OCI-LY3 (cell line): ENCODE measurements around the gene GNAT3.

Source experiments
- H2AFZ ChIP-seq: fragments of 200-600, 300-600 bp; shearing (Covaris generic); 2 replicates; pipeline ENCODE4 v1.6.0; 2014; ENCODE audit warnings: antibody characterized with exemption, low read depth, low read length
- H3K27ac ChIP-seq: fragments of 200-600, 300-600 bp; sonication (generic); 2 replicates; pipeline ENCODE4 v1.5.1; 2014; ENCODE audit warnings: mild to moderate bottlenecking, low read length, moderate library complexity, mixed read lengths
- H3K27me3 ChIP-seq: fragments of 200-600, 300-600 bp; sonication (generic); 2 replicates; pipeline ENCODE4 v1.6.1; 2014; ENCODE audit warnings: low read depth, low read length, mixed read lengths
- H3K36me3 ChIP-seq: fragments of 200-600, 300-600 bp; sonication (generic); replicated peaks from 2 replicates; pipeline ENCODE3; 2014; ENCODE audit warnings: low read depth, low read length, mixed read lengths
- H3K4me1 ChIP-seq: fragments of 300-600, 200-600 bp; sonication (generic); 2 replicates; pipeline ENCODE4 v1.6.1; 2014; ENCODE audit warnings: low read length, mixed read lengths
- H3K4me2 ChIP-seq: fragments of 200-600, 300-600 bp; sonication (generic); 2 replicates; pipeline ENCODE4 v1.6.1; 2014; ENCODE audit warnings: low read length, mixed read lengths
- H3K4me3 ChIP-seq: fragments of 300-600, 200-600 bp; sonication (generic); 2 replicates; pipeline ENCODE4 v1.5.1; 2014; ENCODE audit warnings: antibody characterized with exemption, mild to moderate bottlenecking, low read length, moderate library complexity
- H3K79me2 ChIP-seq: fragments of 300-600, 200-600 bp; shearing (Covaris generic); 2 replicates; pipeline ENCODE4 v1.6.1; 2014; ENCODE audit warnings: mild to moderate bottlenecking, low read length, mixed read lengths
- H3K9ac ChIP-seq: fragments of 300-600, 200-600 bp; shearing (Covaris generic); 2 replicates; pipeline ENCODE4 v1.6.0; 2014; ENCODE audit warnings: mild to moderate bottlenecking, low read length, moderate library complexity
- H3K9me3 ChIP-seq: fragments of 200-600, 300-600 bp; shearing (Covaris generic); 2 replicates; pipeline ENCODE4 v1.6.1; 2014; ENCODE audit warnings: low read length, mixed read lengths; ENCODE audit not compliant: insufficient read depth
- H4K20me1 ChIP-seq: fragments of 200-600, 300-600 bp; sonication (generic); 2 replicates; pipeline ENCODE4 v1.6.1; 2016; ENCODE audit warnings: low read length, mixed read lengths; ENCODE audit not compliant: insufficient read depth
- EZH2phosphoT487 ChIP-seq: fragments of 200-600 bp; shearing (Covaris generic); IDR thresholded peaks from 2 replicates; pipeline ENCODE4 v1.6.1; 2018; ENCODE audit warnings: antibody characterized with exemption, mixed run types, low read depth
- TF ChIP-seq, protein P1 (sequence below): fragments of 200-600, 300-600 bp; sonication (generic); IDR thresholded peaks from 2 replicates; pipeline ENCODE4 v1.5.1; 2014; ENCODE audit warnings: antibody characterized with exemption, low read length, low read depth

Gene GNAT3

DNA sequence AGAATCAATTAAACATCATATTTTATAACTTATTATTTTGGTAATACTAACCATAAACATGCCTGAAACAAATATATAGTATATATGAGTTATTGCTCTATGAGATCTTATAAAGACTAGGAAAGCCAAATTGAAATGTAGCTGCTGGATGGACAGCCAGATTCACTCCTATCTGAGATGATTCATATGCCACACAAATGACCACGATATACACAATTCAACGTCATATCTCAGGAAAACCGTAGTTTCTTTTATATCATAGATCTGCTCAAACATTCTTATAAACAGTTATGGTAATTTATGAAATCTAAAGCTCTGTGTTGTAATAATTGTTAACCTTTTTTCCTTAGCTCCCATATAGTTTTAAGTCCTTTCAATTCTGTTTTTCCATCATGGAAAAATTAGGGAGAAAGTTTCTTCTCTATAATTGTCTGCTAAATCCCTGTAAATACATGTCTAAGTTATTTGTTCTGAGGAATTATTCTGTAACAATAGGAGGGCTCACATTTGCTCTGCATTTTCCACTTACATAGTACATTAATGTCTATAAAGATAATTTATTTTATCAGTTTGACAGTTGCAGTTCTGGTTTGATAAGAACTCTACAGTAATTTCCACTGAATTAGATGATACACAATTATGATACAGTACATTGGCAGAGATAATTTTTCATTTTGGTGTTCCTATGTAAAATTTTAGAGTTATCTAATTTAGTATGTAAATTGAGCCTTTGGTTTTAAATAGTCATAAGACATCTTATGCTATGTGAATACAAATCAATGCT is 42.7 kb downstream of the GNAT3 start:
- Histone ChIP-seq H3K4me2 (no peak overlapping the region), H3K79me2 (no peaks in the 10 kb centered on the region), H3K9me3 (no peaks in the 10 kb centered on the region), H3K27me3 (no peaks in the 10 kb centered on the region), H2AFZ (no peak overlapping the region), H3K9ac (no peak overlapping the region), H4K20me1 (no peaks in the 10 kb centered on the region), H3K27ac (no peak overlapping the region), H3K4me1 (no peaks in the 10 kb centered on the region), H3K4me3 (no peak overlapping the region), H3K36me3 (no peaks in the 10 kb centered on the region)
- TF ChIP-seq, protein P1, sequence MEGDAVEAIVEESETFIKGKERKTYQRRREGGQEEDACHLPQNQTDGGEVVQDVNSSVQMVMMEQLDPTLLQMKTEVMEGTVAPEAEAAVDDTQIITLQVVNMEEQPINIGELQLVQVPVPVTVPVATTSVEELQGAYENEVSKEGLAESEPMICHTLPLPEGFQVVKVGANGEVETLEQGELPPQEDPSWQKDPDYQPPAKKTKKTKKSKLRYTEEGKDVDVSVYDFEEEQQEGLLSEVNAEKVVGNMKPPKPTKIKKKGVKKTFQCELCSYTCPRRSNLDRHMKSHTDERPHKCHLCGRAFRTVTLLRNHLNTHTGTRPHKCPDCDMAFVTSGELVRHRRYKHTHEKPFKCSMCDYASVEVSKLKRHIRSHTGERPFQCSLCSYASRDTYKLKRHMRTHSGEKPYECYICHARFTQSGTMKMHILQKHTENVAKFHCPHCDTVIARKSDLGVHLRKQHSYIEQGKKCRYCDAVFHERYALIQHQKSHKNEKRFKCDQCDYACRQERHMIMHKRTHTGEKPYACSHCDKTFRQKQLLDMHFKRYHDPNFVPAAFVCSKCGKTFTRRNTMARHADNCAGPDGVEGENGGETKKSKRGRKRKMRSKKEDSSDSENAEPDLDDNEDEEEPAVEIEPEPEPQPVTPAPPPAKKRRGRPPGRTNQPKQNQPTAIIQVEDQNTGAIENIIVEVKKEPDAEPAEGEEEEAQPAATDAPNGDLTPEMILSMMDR, result no peak
- no peak for TF ChIP-seq EZH2phosphoT487

DNA sequence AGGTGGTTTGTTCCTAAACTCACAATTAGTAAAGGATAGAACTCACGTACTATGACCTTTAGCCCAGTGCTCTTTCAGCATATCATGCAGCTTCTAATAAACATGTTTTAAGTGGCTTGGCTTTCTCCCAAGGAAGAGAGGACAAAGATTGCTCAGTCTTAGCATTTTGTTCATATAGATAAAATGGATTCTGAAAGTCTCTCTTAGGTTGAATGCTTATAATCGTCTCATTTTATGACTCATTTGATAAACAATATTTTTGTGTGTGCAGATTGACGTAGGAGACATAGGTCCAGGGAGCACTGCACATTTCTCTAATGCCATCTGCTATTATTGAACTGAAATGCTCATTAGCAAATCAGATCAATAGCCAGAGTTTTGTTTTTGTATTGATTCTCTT is 44.8 kb downstream of the GNAT3 start:
- H3K27me3 ChIP-seq, result no peaks in the 10 kb centered on the region
- no peak overlapping the region for H3K27ac ChIP-seq
- no peak for TF ChIP-seq EZH2phosphoT487
- TF ChIP-seq, protein P1, result no peak
- H3K9ac ChIP-seq, result no peak overlapping the region
- no peak overlapping the region for H3K4me2 ChIP-seq
- no peaks in the 10 kb centered on the region for H3K9me3 ChIP-seq
- no peaks in the 10 kb centered on the region for H3K36me3 ChIP-seq
- no peak overlapping the region for H3K4me3 ChIP-seq
- H3K4me1 ChIP-seq, result no peaks in the 10 kb centered on the region
- H4K20me1 ChIP-seq, result no peaks in the 10 kb centered on the region
- H3K79me2 ChIP-seq, result no peaks in the 10 kb centered on the region
- H2AFZ ChIP-seq, result no peak overlapping the region

DNA sequence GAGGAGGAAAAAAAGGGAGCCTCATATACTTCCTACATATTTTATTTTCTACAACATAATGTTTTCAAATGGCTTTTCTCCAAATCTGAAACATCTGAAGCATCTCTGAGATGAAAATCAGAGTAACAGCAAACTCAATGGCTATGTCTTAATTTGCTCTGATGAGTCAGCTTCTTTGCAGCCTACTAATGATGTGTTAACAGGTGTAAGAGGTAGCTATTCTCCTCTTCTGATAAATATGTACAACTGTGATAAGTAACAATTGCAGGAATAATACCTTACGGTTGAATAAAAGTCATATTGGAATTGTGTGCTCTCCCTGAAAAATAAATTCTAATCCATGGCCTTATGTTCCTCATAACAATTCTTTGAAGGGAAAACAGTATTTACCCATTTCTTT is 45.2 kb downstream of the GNAT3 start:
- Histone ChIP-seq H3K4me1 (no peaks in the 10 kb centered on the region), H3K4me2 (no peak overlapping the region), H3K27ac (no peak overlapping the region), H3K27me3 (no peaks in the 10 kb centered on the region), H3K9ac (no peak overlapping the region), H3K9me3 (no peaks in the 10 kb centered on the region), H2AFZ (no peak overlapping the region), H4K20me1 (no peaks in the 10 kb centered on the region), H3K4me3 (no peak overlapping the region), H3K36me3 (no peaks in the 10 kb centered on the region), H3K79me2 (no peaks in the 10 kb centered on the region)
- TF ChIP-seq EZH2phosphoT487, result no peak
- TF ChIP-seq, protein P1, result no peak

DNA sequence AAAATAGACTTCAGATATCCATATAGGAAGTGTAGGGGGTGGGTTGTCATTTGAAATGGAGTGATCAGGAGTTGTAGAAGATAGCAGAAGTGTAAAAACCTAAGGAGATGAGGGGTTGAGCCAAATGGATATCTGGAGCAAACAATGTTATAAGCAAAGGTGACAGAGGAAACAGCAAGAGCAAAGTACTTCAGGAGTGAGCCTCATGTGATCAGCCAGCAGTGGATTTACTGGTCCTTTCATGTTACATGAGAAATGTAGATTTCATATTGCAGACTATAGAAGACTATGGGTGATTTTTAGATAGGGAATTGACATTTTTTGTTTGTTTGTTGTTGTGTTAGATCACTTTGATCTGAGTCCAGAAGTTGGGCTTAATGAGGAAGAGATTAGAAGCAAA is 47.7 kb downstream of the GNAT3 start:
- H3K27me3 ChIP-seq, result no peaks in the 10 kb centered on the region
- H4K20me1 ChIP-seq, result no peaks in the 10 kb centered on the region
- TF ChIP-seq, protein P1, result no peak
- no peak for TF ChIP-seq EZH2phosphoT487
- no peak overlapping the region for H2AFZ ChIP-seq
- no peak overlapping the region for H3K9ac ChIP-seq
- no peaks in the 10 kb centered on the region for H3K36me3 ChIP-seq
- no peak overlapping the region for H3K4me2 ChIP-seq
- H3K4me1 ChIP-seq, result peaks cover 9% of the 10 kb centered on the region
- no peaks in the 10 kb centered on the region for H3K9me3 ChIP-seq
- no peak overlapping the region for H3K27ac ChIP-seq
- no peak overlapping the region for H3K4me3 ChIP-seq
- no peaks in the 10 kb centered on the region for H3K79me2 ChIP-seq
